Cerebellar nuclear complex (tissue), 1 donor: ENCODE results near the gene PSD.

Experiments used
- DNase-seq, 2 experiments: peaks; one replicate each; lab custom pipeline; 2025; lab: John Stamatoyannopoulos, UW

PSD gene

GRCh38 chr10:102420181-102420713, 1.7 kb upstream of the PSD start:
- no peak for DNase-seq

GRCh38 chr10:102419269-102420180, 940 bp upstream of the PSD start:
- peak in 1 of 2 experiments; percentile 31 for DNase-seq

GRCh38 chr10:102416695-102417094, 1.9 kb downstream of the PSD start:
- no peak for DNase-seq

- DNase-seq = no peak
These were observed 2.3 kb downstream of the PSD start for GRCh38 chr10:102416283-102416682.

GRCh38 chr10:102414749-102415148, 3.8 kb downstream of the PSD start:
- DNase-seq = no peak

- DNase-seq = no peak
These were observed 4.6 kb downstream of the PSD start for GRCh38 chr10:102413806-102414561.

GRCh38 chr10:102413053-102413705, 5.4 kb downstream of the PSD start:
- DNase-seq = no peak

- no peak for DNase-seq
These were observed 6.3 kb downstream of the PSD start for GRCh38 chr10:102412293-102412692.

- DNase-seq = no peak
These were observed 7.0 kb downstream of the PSD start for GRCh38 chr10:102411341-102412255.

- DNase-seq = no peak
These were observed 8.0 kb downstream of the PSD start for GRCh38 chr10:102410429-102411073.

GRCh38 chr10:102409604-102410428, 8.8 kb downstream of the PSD start:
- no peak for DNase-seq

GRCh38 chr10:102408728-102409603, 9.6 kb downstream of the PSD start:
- DNase-seq = no peak

GRCh38 chr10:102408131-102408727, 10.4 kb downstream of the PSD start:
- DNase-seq = no peak

- DNase-seq = no peak
These were observed 11.0 kb downstream of the PSD start for GRCh38 chr10:102407425-102408130.

GRCh38 chr10:102406815-102407214, 11.8 kb downstream of the PSD start:
- DNase-seq = no peak

GRCh38 chr10:102405632-102406031, 13.0 kb downstream of the PSD start:
- no peak for DNase-seq

- DNase-seq = no peak
These were observed 13.4 kb downstream of the PSD start for GRCh38 chr10:102405108-102405571.
